Left forelimb (tissue), 1 donor: Measurements from ENCODE around the gene NLRC5.
"Not testable (repeated sequence)": the region's sequence is repeated elsewhere in the genome, so short reads cannot be mapped to it uniquely, and the experiment has no call there.

ENCODE experiments used
- DNase-seq: peaks from one replicate; pipeline ENCODE4 v3.0.0-alpha.2; 2018; ENCODE audit warnings: low spot score

NLRC5 gene

DNA sequence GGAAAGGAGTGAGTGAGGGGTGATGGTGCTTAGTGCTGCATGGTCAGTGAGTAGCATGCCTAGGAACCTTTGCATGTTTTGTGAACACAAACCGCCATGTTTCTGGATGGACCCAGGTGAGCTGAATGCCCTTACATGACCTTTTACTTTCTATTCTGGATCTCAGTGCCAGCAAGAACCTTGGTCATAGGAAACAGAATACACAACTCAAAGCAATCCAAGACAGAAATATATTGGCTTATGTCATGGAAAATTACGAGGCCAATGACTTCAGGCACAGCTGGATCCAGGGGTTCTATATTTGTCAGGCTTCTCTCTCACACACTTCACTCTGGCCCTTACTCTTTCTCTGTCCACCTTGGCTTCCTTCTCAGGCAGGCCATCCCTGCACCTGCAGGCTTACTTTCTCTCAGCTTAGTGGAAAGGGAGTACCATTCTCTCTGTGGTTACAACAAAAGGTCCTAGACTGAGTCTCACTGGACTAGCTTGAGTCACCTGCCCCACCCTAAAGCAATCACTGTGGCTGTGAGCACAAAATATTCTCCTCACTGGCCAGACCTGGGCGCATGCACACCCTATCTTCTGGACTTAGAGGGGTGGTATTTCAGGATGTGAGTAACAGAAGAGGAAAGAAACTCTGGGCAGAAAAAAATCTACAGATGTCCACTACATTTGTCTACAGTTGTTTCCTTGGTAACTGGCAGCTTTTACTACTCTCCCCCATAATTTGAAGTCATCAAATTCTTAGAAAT lies 82.7 kb downstream of the NLRC5 start:
- DNase-seq, result no peak

DNA sequence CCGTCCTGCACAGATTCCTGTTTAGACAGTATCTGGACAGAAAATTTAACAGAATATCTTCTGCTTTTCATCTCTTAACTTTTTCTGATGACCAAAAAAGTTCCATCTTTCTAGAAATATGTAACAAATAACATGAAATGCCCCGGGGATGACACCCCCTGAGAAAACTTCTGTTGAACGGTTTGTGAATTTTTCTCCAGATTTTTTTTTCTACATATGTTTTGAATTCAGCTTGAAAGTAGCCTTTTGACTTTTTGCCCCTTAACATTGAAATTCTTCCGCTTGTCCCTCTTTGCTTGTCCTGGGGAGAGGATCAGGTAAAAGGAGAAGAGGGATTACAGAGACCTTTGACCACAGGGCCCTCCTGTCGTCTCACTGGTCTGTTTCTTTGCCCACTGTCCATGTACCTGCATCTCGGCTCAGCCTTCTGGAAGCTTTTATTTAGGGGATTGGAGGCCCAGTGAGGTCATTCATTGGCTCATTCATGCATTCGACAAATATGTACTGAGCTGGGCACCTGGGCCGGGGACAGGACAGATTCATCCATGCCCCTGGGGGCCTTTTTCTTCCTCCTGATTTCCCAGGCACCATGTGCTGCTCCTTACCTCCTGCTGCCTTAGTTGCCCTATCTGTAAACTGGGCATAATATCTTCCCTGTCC lies 83.4 kb downstream of the NLRC5 start:
- DNase-seq, result no peak

DNA sequence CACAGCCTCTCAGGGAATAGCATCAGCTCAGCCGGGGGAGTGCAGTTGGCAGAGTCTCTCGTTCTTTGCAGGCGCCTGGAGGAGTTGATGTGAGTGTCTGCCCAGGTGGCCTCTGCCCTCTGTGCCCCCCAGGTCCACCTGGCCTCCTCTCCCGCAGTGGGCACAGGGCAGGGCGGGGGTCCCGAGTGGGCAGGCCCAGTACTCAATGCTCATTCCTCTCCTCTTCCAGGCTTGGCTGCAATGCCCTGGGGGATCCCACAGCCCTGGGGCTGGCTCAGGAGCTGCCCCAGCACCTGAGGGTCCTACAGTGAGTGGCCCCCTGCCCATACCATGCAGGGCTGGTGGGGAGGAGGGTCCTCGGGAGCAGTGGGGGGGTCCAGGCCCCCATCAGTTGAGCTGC lies 88.4 kb downstream of the NLRC5 start:
- no peak for DNase-seq

DNA sequence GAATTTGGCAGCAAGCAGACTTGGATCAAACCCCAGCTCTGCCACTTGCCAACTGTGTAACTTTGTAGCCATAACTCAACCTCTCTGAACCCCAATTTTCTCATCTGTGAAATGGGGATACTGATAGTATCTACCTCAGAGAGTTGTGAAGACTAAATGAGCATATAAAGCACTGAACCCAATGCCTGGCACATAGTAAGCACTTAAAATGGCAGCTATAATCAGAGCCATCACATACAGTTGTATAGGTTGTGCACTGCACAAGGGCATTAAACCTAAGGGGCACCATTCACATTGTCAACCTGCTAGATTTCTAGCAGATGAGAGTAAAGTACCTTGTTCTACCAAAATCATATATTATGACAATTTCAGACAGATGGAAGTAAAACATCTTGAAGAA lies 92.4 kb downstream of the NLRC5 start:
- no peak for DNase-seq

DNA sequence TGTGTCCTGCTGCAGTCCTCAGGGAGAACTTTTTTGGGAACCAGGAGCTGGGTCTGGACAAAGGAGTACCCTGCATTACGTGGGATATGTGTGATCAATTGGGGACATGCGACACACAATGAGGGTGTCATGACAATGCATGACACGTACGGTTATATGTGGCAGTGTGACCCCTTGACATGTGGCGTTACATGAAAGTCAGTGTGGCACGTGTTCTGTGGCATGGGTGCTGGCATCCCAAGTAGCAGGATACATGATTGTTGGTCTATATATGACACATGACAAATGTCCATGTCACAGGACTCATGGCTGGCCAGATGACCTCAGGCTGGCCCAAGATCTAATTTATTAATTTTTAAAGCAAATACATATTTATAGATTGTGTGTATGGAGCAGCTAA lies 93.3 kb downstream of the NLRC5 start:
- no peak for DNase-seq

- DNase-seq, result no peak
Measured at GRCh38 chr16:57083485-57084126, 94.2 kb downstream of the NLRC5 start.

- peak; percentile 79 for DNase-seq
Measured at GRCh38 chr16:57084257-57084770, 95.0 kb downstream of the NLRC5 start.

GRCh38 chr16:57084996-57085395 lies 95.6 kb downstream of the NLRC5 start:
- DNase-seq, result no peak

GRCh38 chr16:57087003-57087402 lies 97.6 kb downstream of the NLRC5 start:
- no peak for DNase-seq

GRCh38 chr16:57089406-57089805 lies 100.0 kb downstream of the NLRC5 start:
- DNase-seq, result no peak

DNA sequence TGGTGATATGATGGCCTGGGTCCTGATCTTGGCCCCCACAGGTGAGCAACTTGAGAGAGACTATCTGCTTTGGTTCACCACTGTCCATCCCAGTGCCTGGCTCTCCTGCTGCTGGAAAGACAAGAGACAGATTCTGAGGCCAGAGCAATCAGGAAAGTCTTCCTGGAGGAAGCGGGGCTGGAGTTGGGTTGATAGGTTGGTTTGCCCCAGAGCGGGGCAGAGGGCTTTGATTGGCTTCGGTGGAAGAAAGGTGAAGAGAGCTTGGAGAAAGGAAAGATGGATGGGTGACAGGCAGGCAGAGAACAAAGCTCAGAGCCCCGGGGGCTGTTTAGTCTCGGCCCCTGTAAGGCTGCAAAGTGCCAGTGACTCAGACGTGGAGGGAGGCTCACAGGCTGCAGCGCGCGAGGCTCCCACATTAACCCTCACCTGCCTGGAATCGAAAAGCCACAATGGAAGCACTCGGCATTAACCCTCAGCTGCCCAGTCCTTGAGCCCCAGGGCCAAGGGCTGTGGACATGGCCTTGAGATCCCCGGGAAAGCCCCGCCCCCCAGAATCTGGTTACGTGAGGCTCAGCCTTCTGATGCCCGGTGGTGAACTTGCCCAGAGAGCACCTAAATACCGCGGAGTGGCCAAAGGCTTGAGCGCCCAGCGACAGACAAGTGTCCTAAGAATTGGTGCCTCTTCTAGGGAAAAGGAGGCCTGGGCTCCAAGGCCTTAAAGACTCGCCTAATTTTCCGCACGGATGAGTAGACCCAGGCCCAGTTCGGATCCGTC lies 102.0 kb downstream of the NLRC5 start:
- no peak for DNase-seq

DNA sequence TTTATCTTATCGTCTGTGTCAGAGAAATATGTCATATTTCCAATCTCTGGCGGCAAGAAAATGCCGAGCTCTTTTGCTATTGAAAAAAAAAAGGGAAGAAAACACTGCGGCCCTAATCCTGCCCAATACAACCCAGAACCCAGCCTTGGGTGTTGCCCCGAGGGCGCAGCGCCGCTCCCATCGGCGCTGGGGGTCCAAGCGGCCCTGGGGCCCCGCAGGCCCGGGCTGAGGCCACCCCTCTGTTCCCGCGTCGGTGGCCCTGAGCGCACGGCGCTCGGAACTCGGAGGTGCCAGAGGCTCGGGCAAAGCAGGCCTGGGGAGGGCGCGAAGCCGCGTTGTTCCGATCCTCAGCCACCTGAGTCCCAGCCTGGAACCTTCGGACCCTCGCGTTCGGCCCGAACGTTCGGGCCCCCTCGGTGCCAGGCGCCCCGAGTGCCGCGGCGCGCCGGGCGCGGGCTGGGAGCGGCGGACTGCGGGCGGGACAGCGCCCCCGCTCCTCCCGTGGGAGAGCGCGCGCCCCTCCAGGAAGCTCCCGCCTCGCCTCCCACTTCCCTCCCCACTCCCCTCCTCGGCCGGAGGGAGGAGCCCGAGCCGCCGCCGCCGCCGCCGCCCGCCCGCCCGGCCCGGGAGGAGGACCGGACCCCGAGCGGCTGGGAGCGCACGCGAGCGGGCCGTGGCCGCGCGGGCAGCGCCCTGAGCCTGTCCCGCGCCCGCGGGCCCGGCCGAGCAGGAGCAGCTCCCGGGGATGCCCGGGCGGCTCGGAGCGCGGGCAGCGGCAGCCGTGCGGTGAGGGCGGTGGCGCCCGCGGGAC lies 102.8 kb downstream of the NLRC5 start, which contains the start of gene CPNE2:
Gene CPNE2 (plus strand): TSS at position 609 of the 811 bp plus-strand sequence. CDS start 18,160 bp downstream, outside the sequence.
- DNase-seq, result peak; percentile 79

GRCh38 chr16:57092786-57093411 lies 103.5 kb downstream of the NLRC5 start:
- no peak for DNase-seq

DNA sequence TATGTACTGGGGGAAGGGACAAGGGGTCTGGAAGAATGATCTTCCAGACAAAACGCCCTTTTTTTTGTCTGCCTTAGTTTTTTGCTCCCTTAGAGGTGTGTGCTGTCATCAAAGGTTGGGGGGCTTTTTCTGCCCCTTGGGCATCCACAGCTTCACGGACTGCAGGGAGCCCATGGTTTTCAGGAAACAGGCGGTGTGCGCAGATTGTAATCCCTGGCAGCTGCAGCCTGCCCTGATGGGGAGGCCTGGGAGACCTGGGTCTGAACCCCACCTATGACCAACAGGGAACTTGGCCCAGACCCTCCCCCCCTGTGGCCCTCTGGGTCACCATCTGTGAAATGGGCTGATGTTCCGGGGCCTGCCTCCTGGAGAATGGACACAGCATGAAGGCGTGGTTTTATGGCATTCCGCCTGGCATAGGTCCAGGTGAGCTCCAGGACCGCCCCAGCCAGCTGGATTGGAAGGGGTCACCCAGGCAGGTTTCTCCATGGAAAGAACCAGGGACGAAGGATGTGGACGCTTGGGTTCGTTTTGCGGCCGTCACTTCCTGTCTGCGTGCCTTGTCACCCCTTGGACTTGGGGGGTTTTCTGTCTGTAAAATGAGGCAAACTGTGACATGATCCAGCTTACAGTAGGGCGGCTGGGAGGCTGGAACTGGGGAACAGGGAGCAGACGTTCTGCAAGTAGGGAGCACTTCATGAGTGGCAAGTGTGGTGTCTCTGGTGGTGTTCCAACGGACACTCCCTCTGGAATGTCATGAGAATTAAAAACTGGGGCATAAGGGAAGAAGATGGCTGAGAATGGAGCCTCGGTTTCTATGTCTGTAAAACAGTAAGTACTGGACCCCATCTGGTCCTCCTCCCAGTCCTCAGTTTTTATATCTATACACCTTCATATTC lies 104.6 kb downstream of the NLRC5 start:
- DNase-seq, result no peak

DNA sequence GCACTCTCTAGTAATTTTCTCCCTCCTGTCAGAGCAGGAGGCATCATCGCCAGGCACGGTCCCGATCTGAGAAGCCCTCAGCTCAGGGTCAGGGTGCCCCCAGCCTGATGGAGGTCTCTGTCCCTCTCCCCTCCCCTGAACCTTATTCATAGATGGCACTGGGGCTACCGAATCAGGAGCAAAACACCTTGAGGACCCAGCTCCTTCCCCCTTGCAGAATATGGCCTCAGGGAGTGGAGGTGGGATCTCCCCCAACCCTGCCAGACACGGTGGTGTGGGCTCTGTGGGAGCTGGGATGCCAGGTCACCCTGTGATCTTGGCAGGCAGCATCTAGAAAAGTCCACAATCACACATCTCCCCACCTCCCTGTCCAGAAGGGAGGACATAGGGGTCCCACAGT lies 105.6 kb downstream of the NLRC5 start:
- no peak for DNase-seq

DNA sequence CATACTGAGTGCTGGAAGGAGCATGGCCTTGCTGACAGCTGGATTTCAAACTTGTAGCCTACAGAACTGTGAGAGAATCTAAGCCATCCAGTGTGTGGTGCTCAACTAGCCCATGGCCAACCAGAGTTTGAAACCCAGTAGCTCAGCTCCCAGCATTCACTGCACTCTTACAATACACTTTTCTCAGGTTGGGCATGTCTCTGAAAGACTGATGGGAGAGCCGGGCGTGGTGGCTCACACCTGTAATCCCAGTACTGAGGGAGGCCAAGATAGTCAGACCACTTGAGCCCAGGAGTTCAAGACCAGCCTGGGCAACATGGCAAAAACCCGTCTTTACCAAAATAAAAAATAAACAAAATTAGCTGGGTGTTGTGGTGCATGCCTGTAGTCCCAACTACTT lies 106.8 kb downstream of the NLRC5 start:
- DNase-seq, result no peak

DNA sequence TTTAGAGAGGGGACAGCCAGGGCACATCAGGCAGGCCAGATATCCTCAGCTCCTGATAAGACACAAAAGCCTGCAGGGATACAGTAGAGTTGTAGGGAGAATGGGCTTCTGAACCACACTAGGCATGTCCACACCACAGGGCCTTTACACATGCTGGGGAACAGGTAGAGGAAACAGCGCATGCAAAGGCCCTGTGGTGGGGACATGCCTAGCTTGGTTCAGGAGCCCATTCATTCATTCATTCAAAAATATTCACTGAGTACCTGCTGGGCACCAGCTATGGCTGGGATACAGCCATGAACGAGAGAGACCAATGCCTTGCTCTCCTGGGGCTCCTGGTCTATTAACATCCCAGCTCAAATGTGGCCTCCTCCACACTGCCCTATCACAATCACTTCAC lies 107.4 kb downstream of the NLRC5 start:
- no peak for DNase-seq

DNA sequence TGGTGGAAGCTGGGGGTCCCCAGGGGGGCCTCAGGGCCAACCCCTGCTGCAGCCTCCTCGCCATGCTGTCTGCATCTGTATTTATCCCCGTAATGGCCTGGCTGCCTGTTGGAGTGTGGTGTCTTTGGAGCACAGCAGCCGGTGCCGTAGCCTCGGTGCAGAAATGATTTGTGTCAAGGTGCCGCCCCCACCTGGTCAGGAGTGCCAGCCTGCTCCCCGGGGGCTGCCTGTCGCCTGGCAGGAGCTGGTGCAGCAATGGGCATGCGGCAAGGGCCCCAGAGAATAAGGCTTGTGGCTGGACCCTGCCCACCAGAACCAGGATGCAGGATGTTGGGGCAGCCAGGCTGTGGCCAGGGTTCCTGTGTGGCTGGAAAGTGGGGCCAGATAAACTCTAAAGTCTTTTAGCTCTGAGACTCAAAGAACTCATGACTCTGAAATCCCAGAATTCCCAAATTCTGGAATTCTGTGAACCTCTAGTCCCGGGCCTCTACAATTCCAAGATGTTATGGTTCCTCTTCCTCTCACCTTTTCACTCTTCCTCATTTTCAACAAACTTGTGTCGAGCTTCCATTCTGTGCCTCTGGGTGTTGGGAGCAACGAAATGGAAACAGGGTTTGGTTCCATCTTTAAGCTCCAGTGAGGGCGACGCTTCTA lies 109.0 kb downstream of the NLRC5 start:
- no peak for DNase-seq

DNA sequence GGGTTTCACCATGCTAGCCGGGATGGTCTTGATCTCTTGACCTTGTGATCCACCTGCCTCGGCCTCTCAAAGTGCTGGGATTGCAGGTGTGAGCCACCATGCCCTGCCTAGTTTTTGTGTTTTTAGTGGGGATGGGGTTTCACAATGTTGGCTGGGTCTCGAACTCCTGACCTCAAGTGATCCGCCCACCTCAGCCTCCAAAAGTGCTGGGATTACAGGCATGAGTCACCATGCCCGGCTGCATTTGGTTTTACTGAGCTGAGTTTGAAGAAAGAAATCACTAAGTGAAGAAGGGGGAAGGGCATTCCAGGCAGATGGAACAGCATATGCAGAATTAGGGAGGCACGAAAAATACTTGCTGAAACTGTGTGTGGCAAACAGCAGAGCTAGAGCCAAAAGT lies 110.6 kb downstream of the NLRC5 start:
- DNase-seq, result not testable (repeated sequence)
